GM21576 (cell line): ENCODE data around the gene ENPP1.
"Not testable (repeated sequence)": the region's sequence is repeated elsewhere in the genome, so short reads cannot be mapped to it uniquely, and the experiment has no call there.

Experiments used
- ATAC-seq: cut with Tn5 transposase; IDR thresholded peaks from one replicate; pipeline ENCODE4 v1.9.1; 2021; ENCODE audit warnings: mild to moderate bottlenecking, moderate library complexity; ENCODE audit not compliant: unreplicated experiment

ENPP1 gene

GRCh38 chr6:131911951-131912350, 104.1 kb downstream of the ENPP1 start:
- ATAC-seq, result no peak

- ATAC-seq, result no peak
These were observed 106.4 kb downstream of the ENPP1 start for GRCh38 chr6:131914234-131914633.

GRCh38 chr6:131914967-131915751, 107.3 kb downstream of the ENPP1 start:
- peak; percentile 85 for ATAC-seq

GRCh38 chr6:131916091-131916796, 108.4 kb downstream of the ENPP1 start:
- ATAC-seq, result not testable (repeated sequence)

GRCh38 chr6:131916847-131917246, 109.0 kb downstream of the ENPP1 start:
- no peak for ATAC-seq

GRCh38 chr6:131917318-131917717, 109.5 kb downstream of the ENPP1 start:
- ATAC-seq, result no peak

GRCh38 chr6:131917763-131918649, 110.2 kb downstream of the ENPP1 start:
- ATAC-seq, result no peak

GRCh38 chr6:131918650-131919355, 111.0 kb downstream of the ENPP1 start:
- no peak for ATAC-seq

- ATAC-seq, result no peak
These were observed 112.8 kb downstream of the ENPP1 start for GRCh38 chr6:131920656-131921055.

GRCh38 chr6:131923356-131923755, 115.5 kb downstream of the ENPP1 start:
- ATAC-seq, result peak; percentile 60

GRCh38 chr6:131924881-131925474, 117.2 kb downstream of the ENPP1 start:
- ATAC-seq, result no peak

- ATAC-seq, result no peak
These were observed 121.4 kb downstream of the ENPP1 start for GRCh38 chr6:131929264-131929663.

- no peak for ATAC-seq
These were observed 122.2 kb downstream of the ENPP1 start for GRCh38 chr6:131929976-131930375.

- no peak for ATAC-seq
These were observed 123.4 kb downstream of the ENPP1 start for GRCh38 chr6:131931063-131931750.

GRCh38 chr6:131936156-131936555, 128.3 kb downstream of the ENPP1 start:
- no peak for ATAC-seq

- ATAC-seq, result no peak
These were observed 129.4 kb downstream of the ENPP1 start for GRCh38 chr6:131937226-131937625.

- no peak for ATAC-seq
These were observed 130.1 kb downstream of the ENPP1 start for GRCh38 chr6:131937703-131938631.
